Suprapubic skin (tissue), 4 donors: ENCODE data around the gene KREMEN1. TPM values are rescaled to one million over a fixed set of nuclear protein-coding genes. Genes with fewer than 3 reads are reported as not detected.

Experiments used
- DNase-seq, 2 donors: peaks; one replicate each; pipeline ENCODE4 v3.0.0-alpha.2; 2019; ENCODE audit warnings: low spot score in 2 of 2
- H3K27ac ChIP-seq: fragments of 200-600 bp; sonication (generic); one replicate; pipeline ENCODE4 v1.5.1; 2019
- H3K27me3 ChIP-seq: fragments of 200-600 bp; sonication (generic); one replicate; pipeline ENCODE4 v1.5.1; 2019
- H3K36me3 ChIP-seq: fragments of 200-600 bp; sonication (generic); one replicate; pipeline ENCODE4 v1.5.1; 2019
- H3K4me1 ChIP-seq: fragments of 200-600 bp; sonication (generic); one replicate; pipeline ENCODE4 v1.5.1; 2019
- H3K4me3 ChIP-seq: fragments of 200-600 bp; sonication (generic); one replicate; pipeline ENCODE4 v1.5.1; 2019; ENCODE audit warnings: mild to moderate bottlenecking
- H3K9me3 ChIP-seq: fragments of 200-600 bp; sonication (generic); one replicate; pipeline ENCODE4 v1.5.1; 2019
- CTCF ChIP-seq, 2 donors: fragments of 200-600 bp in 1 of 2; fragments of 450-650 bp in 1 of 2; sonication (generic) in 1 of 2; IDR thresholded peaks; one replicate each; pipeline ENCODE4 v1.5.1; 2016 to 2019; ENCODE audit warnings: antibody characterized with exemption in 2 of 2, mild to moderate bottlenecking in 1 of 2, moderate library complexity in 1 of 2
- EP300 ChIP-seq: sonication (generic); formaldehyde crosslinking; IDR thresholded peaks from one replicate; pipeline ENCODE4 v1.6.1; 2017; ENCODE audit warnings: antibody characterized with exemption
- POLR2A ChIP-seq, 2 donors: fragments of 450-650 bp; IDR thresholded peaks; one replicate each; pipeline ENCODE4 v1.6.1; 2017; ENCODE audit warnings: antibody characterized with exemption in 2 of 2, mild to moderate bottlenecking in 2 of 2, moderate library complexity in 2 of 2
- POLR2AphosphoS5 ChIP-seq, 3 donors: sonication (generic); formaldehyde crosslinking; IDR thresholded peaks; one replicate each; pipeline ENCODE4 v1.6.1; 2017; ENCODE audit warnings: antibody characterized with exemption in 3 of 3
- WGBS: methylation state at CpG from one replicate; pipeline ENCODE4 v1.1.5; 2018; 5-methylcytosine and 5-hydroxymethylcytosine counted together
- total RNA-seq, 4 donors: library from RNA; depleted of rRNA; stranded (reverse); fragments of >200 nt; gene quantifications; one replicate each; pipeline ENCODE4 v1.1.0, GENCODE V29; 2016

Gene KREMEN1
- total RNA-seq, 4 donors from 2014 or later = 51.6 to 71.1 (median 60.9) TPM

- 46% methylated on average over 2 of the region's 11 CpGs for WGBS
- Histone ChIP-seq H3K27ac (no peak overlapping the region), H3K36me3 (no peaks in the 10 kb centered on the region), H3K9me3 (no peaks in the 10 kb centered on the region), H3K4me1 (peaks cover 10% of the 10 kb centered on the region), H3K4me3 (no peak overlapping the region), H3K27me3 (no peaks in the 10 kb centered on the region)
- TF ChIP-seq EP300 = no peak
- TF ChIP-seq POLR2A (IDR thresholded peaks at IDR 0.05) = no peak
- no peak for TF ChIP-seq CTCF (IDR thresholded peaks at IDR 0.05)
- no peak for TF ChIP-seq POLR2AphosphoS5 (IDR thresholded peaks at IDR 0.05)
- peak in 1 of 2 donors; percentile 74 for DNase-seq
Measured at GRCh38 chr22:29207562-29208501, 135.0 kb downstream of the KREMEN1 start.

GRCh38 chr22:29208502-29208862, 135.6 kb downstream of the KREMEN1 start:
- WGBS = 57% methylated on average over 1 of the region's 4 CpGs
- Histone ChIP-seq H3K9me3 (no peaks in the 10 kb centered on the region), H3K4me3 (no peak overlapping the region), H3K4me1 (peaks cover 6% of the 10 kb centered on the region), H3K27ac (no peak overlapping the region), H3K36me3 (no peaks in the 10 kb centered on the region), H3K27me3 (no peaks in the 10 kb centered on the region)
- TF ChIP-seq POLR2A (IDR thresholded peaks at IDR 0.05) (no peak), POLR2AphosphoS5 (IDR thresholded peaks at IDR 0.05) (no peak), EP300 (no peak), CTCF (IDR thresholded peaks at IDR 0.05) (no peak)
- DNase-seq = no peak

GRCh38 chr22:29208879-29209623, 136.2 kb downstream of the KREMEN1 start:
- DNase-seq = peak in 1 of 2 donors; percentile 81
- H3K4me1 ChIP-seq = peaks cover 6% of the 10 kb centered on the region
- TF ChIP-seq CTCF (IDR thresholded peaks at IDR 0.05) = no peak
- TF ChIP-seq POLR2A (IDR thresholded peaks at IDR 0.05) = no peak
- TF ChIP-seq EP300 = no peak
- no peak for TF ChIP-seq POLR2AphosphoS5 (IDR thresholded peaks at IDR 0.05)
- H3K27me3 ChIP-seq = no peaks in the 10 kb centered on the region
- no peak overlapping the region for H3K27ac ChIP-seq
- H3K4me3 ChIP-seq = no peak overlapping the region
- no peaks in the 10 kb centered on the region for H3K36me3 ChIP-seq
- H3K9me3 ChIP-seq = no peaks in the 10 kb centered on the region
- WGBS = 58% methylated on average over 17 of the region's 17 CpGs

- WGBS = 79% methylated on average over 3 of the region's 3 CpGs
- H3K36me3 ChIP-seq = no peaks in the 10 kb centered on the region
- DNase-seq = no peak
- no peaks in the 10 kb centered on the region for H3K27me3 ChIP-seq
- H3K9me3 ChIP-seq = no peaks in the 10 kb centered on the region
- no peak for TF ChIP-seq CTCF (IDR thresholded peaks at IDR 0.05)
- no peak for TF ChIP-seq POLR2AphosphoS5 (IDR thresholded peaks at IDR 0.05)
- TF ChIP-seq EP300 = no peak
- TF ChIP-seq POLR2A (IDR thresholded peaks at IDR 0.05) = no peak
- peaks cover 6% of the 10 kb centered on the region for H3K4me1 ChIP-seq
- no peak overlapping the region for H3K27ac ChIP-seq
- H3K4me3 ChIP-seq = no peak overlapping the region
Measured at GRCh38 chr22:29209624-29209929, 136.7 kb downstream of the KREMEN1 start.

GRCh38 chr22:29211066-29211465, 138.2 kb downstream of the KREMEN1 start:
- 91% methylated on average over 11 of the region's 11 CpGs for WGBS
- Histone ChIP-seq H3K4me1 (no peaks in the 10 kb centered on the region), H3K36me3 (no peaks in the 10 kb centered on the region), H3K9me3 (no peaks in the 10 kb centered on the region), H3K4me3 (no peak overlapping the region), H3K27me3 (no peaks in the 10 kb centered on the region), H3K27ac (no peak overlapping the region)
- DNase-seq = no peak
- TF ChIP-seq EP300 (no peak), CTCF (IDR thresholded peaks at IDR 0.05) (no peak), POLR2A (IDR thresholded peaks at IDR 0.05) (no peak), POLR2AphosphoS5 (IDR thresholded peaks at IDR 0.05) (no peak)
